Choroid plexus epithelial cell (primary cell): Measurements from ENCODE around the gene GCN1.

Source experiments
- DNase-seq: peaks from one replicate; pipeline ENCODE4 v3.0.0-alpha.2; 2010; ENCODE audit warnings: low read depth
- H3K4me3 ChIP-seq: 2 replicates; pipeline ENCODE4 v1.5.1; 2011; ENCODE audit warnings: low read depth, mild to moderate bottlenecking, control low read depth, low read length, moderate library complexity
- CTCF ChIP-seq: conservative IDR thresholded peaks from 2 replicates; pipeline ENCODE4 v1.5.1; 2011; ENCODE audit warnings: low read depth, mild to moderate bottlenecking, control low read depth, inconsistent platforms, low read length, moderate library complexity

GCN1 gene

GRCh38 chr12:120103371-120103770 is 91.1 kb downstream of the GCN1 start:
- no peak for DNase-seq
- TF ChIP-seq CTCF, result no peak
- H3K4me3 ChIP-seq, result no peak overlapping the region

- DNase-seq, result no peak
- H3K4me3 ChIP-seq, result no peak overlapping the region
- no peak for TF ChIP-seq CTCF
These were observed 91.5 kb downstream of the GCN1 start for GRCh38 chr12:120103044-120103338.

- H3K4me3 ChIP-seq, result no peak overlapping the region
- TF ChIP-seq CTCF, result no peak
- DNase-seq, result no peak
These were observed 92.1 kb downstream of the GCN1 start for GRCh38 chr12:120102189-120103043.

- no peak for TF ChIP-seq CTCF
- H3K4me3 ChIP-seq, result no peak overlapping the region
- DNase-seq, result no peak
These were observed 92.9 kb downstream of the GCN1 start for GRCh38 chr12:120101617-120102016.

- no peak for TF ChIP-seq CTCF
- no peak overlapping the region for H3K4me3 ChIP-seq
- DNase-seq, result no peak
These were observed 93.3 kb downstream of the GCN1 start for GRCh38 chr12:120101182-120101581.

GRCh38 chr12:120100630-120101029 is 93.9 kb downstream of the GCN1 start:
- H3K4me3 ChIP-seq, result no peak overlapping the region
- no peak for DNase-seq
- TF ChIP-seq CTCF, result no peak

- no peak for TF ChIP-seq CTCF
- no peak for DNase-seq
- H3K4me3 ChIP-seq, result no peak overlapping the region
These were observed 94.8 kb downstream of the GCN1 start for GRCh38 chr12:120099738-120100137.
